HG03196 (cell line): Measurements from ENCODE around the gene GRIK2.

ENCODE experiments used
- ATAC-seq: cut with Tn5 transposase; IDR thresholded peaks from one replicate; pipeline ENCODE4 v1.9.1; 2021; ENCODE audit not compliant: unreplicated experiment

The GRIK2 gene

DNA sequence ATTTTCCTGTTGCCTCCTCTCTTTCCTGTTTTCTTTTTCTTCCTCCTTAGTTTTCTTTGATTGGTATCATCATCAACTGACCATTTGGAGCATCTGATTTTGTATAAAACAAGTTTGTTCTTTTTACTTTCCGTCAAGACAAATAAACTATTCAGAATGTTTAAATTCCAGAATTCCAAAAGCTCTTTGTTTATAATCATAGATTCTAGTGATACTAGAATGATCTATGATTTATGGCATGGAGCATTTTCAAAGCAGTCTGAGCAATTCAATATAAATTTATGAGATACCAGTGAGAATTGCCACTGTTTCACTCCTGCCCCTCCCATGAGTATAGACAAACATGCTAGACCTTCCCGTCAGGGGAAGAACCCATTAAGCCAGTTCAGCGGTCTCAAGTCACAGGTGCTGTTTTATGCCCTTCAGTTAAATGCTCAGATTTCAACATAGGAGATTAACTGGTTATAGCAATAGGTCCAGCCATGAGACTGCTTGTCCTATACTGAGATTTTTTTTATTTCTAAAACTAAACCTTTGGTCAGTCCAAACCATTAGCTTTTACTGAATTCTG, 60.7 kb downstream of the GRIK2 start:
- no peak for ATAC-seq

DNA sequence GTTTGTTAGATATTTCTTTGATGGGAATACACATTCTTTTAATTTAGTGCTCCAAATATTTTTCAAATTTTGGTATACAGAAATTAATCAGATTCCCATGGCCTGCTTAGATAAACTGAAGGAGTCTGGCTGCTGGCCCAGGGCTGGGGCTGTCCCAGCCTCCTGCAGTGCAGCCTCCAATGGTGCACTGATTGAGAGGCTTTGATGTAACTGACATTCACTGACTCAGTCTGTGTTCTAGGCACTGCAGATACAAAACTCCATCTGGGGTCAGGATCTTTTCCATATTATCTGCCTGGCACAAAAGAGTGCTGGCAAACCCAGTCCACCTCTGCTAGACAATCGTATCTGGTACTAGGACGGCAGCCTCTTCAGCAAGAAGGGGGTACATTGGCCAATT, 64.8 kb downstream of the GRIK2 start:
- ATAC-seq: no peak

DNA sequence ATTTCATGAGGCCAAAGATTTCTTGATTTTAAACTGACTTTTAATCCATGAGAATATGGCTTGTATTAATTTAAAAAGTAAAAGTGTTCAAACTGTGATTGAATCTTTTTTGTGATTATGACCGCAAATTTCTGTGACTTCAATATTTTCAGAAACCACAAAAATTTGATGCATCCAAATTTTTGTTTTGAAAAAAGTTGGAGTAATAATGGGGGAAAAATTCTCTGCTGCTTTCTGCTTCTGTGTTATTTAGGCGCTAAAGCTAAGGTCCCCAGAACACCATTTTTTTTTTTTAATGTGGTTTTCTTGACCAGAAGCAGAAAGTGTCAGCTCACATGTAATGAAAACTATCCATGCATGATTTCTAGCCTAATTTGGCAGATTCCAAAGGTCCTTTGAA, 65.3 kb downstream of the GRIK2 start:
- no peak for ATAC-seq

DNA sequence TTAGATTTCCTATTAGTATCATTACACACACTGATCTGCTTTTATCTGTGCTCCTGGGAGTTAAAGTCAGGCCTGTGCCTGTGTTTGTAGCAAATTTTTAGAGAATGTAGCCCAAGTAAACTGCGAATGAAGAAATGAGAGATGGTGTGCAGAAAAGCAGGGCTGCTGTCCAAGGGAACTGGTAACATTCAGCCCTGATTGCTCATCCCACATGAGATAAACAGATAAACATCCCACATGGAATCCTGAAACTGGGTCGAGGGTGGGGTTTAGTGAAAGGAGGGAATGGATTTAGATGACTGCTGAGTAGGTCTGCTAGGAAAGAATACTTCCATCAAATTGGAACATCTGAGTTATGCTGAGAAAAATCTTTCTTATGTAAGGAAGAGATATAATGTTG, 69.1 kb downstream of the GRIK2 start:
- no peak for ATAC-seq

DNA sequence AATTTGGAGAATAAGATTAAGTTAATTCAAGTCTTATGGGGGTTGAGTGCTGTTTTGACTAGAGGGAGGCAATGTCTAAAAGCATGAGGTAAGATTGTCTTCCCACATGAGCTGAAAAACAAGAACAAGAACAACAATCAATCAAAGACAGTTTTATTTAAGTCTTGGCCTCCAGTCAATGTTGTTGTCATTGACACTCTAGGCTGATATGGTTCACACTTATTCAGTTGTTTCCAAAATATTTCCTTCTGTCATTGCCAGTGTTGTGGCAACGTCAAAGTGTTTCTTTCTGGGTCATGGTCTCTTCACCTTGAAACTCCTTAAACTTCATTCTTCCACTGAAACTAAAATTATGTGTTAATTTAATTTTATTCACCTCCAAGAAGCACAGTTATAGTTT, 72.4 kb downstream of the GRIK2 start:
- ATAC-seq: no peak

DNA sequence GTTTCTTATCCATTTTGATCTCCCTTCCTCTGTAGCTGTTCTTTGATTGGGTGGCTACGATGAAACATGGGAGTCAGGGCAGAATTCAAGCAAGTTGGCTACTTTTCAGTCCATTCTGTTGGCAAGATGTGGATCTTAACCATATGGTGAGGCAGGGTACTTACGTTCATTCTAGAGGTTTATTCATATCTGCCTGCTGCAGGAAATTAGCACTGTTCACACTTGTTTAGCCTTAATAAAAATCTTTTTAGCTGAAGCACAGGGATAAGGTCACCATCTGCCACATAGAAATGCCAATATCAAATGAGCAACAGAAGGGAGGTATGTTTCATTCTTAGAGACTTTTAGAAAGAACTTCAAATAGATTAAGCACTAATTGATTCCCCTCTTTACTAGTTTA, 83.9 kb downstream of the GRIK2 start:
- no peak for ATAC-seq

DNA sequence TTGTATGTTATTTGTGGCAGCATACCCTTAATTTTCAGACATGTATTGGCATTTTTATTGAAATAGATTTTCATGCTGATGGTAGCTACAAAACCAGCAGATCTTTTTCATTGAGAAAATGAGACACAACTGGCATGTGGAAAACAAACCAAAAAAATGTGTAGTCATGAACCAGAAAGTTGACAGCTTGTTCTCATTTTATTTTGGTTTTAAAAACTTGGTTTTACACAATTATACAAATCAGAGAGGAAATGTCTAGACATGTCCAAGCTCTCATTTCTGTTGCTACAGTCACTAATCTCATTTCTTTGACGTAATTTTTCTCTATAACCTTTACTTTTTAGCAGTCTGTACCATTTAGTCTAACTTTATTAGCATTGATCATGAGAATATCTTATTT, 85.4 kb downstream of the GRIK2 start:
- no peak for ATAC-seq

DNA sequence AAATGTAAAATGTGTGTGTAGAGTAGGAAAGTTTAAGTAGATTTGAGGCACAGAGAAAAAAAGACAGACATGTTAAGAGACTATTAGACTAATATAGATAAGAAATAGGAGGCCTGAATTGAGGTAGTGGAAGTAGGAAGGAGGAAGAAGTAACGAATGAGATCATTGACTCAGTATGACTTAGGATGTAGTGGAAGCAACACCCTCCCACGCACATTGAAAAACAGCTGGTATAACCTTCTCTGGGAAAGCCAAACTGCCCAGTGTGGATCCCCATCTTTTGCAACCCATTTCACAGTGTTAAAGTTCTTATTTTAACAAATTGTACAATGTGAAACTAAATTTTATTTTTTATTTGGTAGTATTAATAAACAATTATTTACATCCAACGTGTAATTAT, 89.1 kb downstream of the GRIK2 start:
- no peak for ATAC-seq

DNA sequence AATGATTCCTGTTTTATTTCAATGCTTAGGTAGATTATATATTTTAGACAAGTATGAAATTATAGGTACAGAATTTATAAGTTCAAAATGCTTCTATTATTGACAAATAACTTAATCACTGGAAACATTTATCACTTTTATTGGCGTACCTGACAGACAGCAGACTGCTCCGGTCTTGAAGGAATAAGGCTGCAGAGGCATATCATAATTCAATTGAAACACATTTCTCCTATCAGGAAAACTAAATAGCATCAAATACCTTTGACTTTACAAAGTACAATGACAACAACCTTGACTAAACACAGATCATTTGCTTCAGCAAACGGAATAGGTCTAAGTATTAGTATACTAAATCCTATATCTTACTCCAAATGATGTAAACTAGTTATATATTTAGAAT, 91.3 kb downstream of the GRIK2 start:
- ATAC-seq: no peak

DNA sequence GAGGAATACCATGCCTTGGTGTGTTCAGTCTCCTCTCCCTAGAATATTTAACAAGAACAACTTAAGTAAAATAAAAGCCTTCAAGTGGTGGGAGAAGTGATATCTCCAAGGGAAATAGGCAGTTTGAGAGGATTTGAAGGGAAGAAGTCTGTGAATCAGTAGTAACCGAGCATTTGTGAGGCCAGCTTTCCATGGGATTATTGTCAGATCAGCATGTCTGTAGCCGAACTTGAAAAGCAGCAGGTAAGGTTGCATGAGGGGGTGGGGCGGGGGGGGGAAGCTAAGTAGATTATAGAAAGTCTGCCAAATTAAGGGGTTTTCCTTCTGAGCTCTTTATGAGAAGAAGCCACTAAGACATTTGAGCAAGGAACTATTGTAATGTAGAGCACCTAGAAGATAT, 92.6 kb downstream of the GRIK2 start:
- ATAC-seq: no peak

DNA sequence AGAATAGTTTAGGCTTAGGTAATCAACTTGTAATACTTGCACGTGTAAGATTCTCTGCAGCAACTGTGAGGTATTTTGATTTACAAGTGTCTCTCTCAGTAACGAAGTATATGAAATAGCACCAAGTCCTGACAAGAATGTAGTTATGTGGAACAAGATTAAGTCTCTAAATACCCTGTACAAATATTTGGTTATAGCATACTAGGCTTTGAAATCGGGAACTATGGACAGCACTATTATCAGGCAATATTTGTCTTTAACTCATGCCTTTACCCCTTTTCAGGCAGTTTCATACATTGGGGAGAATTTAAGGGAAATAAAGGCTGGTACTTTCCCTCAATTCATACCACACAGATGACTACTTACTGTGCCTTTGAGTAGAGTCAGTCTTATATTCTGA, 93.2 kb downstream of the GRIK2 start:
- no peak for ATAC-seq

DNA sequence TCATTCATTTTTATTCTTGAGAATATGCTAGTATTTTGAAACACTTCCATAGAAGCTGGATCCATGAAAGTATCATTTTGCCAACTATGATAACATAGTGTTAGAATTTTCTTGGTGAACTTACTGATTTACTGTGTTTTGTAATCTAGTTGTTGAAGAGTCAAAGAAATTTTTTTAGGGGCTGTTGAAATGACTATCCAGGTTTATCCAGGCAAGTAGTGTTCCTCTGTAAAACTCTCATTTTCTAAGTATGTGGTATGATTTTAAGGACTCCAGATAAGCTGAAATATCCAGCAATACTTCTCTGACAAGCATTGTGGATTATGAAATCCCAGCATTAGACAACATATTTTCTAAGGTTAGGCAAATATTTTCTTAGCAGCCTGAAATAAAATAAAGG, 95.9 kb downstream of the GRIK2 start:
- no peak for ATAC-seq

DNA sequence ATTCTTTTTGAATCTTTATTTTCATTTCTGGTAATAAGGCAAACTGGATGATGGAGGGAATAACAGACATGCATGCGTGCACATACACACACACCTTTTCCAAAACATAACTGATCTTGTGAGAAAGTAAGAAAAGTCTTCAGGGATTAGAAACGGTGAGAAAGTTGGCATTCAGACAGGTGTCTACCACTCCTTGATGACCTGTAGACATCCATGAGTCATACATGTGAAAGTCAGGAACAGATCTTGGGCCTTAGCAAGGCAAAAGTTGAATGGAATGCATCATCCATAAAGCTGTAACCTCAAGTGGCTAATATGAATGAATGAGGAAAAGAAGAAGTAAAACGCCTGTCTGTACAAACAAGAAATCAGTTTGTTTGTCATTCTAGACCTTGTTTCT, 97.3 kb downstream of the GRIK2 start:
- no peak for ATAC-seq

DNA sequence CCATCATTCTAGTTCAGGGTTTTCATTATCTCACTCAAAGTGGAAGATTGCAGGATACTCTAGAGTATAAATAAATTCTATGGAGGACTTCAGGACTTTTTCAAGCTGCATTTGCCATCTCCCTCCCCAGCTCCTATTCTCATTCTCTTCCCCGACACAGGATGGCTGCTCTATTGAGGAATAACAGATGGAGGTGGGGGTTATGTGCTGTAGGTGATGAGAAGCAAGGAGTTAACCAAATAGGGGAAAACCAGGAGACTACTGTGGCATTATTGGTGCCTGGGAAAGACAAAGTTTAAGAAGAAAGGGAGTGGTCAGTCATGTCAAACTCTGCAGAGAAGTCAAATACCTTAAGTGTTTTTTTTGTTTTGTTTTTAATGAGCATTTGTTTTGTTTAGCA, 109.3 kb downstream of the GRIK2 start:
- ATAC-seq: no peak

DNA sequence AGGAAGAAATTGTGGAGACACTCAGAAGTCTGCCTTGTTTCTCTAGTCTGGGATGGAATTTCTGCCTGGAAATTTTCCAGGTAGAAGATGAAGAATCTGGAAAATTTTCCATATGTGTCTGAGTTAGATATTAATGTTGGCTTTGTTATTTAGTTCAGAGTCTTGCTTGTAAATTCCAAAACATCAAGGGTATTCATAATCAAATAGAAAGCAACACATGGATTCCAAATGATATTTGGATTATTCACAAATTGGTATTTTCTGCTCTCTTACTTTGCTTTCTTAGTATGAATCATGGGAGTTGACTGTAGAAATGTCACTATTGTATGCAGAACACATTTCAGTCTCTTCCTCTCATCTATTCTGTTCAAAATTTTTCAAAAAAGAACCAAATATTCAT, 116.0 kb downstream of the GRIK2 start:
- no peak for ATAC-seq

DNA sequence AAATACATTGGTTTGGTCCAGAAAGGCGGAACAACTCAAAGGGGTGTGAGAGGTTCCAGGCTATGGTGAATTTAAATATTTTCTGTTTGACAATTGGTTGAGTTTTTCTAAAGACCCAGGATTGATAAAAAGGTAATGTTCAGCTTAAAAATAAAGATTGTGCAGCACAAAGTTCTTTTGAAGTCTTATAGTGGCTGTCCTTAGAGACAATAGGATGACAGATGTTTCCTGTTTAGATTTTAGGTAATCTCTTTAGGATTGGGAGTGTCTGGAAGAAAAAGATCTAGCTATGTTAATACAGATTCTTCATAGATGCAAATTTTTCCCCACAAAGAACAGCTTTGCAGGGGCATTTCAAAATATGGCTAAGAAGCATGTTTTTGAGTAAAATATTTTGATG, 119.7 kb downstream of the GRIK2 start:
- no peak for ATAC-seq

DNA sequence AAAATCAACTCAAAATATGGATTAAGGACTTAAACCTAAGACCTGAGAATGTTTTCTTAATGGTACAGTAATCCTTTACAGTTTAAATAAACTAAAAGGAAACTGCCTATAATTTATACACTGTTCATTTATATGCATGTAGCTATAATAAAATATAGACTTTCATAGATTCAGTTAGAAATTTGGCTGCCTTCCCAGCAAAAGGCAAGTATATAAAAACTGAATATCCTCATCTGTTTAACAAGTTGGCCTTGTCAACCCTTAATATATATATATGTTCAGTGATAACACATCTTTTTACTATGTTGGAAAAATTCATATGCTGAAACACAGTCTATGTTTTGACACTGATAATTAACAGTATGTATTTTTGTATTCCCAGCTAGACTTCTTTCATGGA, 123.1 kb downstream of the GRIK2 start:
- no peak for ATAC-seq

DNA sequence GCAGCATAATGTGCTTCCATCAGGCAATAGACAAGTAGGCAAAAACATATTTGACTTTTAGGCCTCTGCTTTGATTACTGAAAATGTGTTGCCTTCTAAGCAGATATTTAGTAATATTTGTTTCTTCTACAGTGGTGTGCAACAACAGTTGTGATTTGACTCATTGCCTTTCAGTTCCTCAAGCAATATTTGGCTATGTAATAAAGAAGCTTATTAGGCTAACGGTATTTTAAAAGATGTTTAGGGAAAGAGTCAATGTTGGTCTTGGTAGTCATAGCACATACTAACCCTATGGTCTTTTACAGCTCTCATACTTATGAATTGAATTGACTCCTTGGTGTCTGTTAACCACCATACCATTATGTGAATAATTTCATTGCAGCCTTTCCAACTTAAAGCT, 124.1 kb downstream of the GRIK2 start:
- no peak for ATAC-seq

DNA sequence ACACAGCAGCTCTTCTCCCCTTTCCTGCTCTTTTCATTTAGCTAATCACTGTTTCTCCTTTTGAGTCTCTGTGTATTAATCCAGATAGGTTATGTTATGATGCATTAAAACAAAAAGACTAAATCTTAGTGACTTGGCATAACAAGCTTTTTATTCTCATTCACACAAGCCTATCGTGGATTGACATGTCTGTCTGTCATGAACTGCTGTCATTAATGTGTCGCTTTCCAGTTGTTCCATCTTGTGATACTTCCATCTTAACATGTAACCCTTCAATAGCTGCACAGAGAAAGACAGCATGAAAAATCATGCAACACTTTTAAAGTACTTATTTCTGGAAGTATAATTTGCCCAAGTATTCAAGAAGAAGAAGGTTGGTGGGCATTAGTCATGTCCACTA, 128.7 kb downstream of the GRIK2 start:
- no peak for ATAC-seq

DNA sequence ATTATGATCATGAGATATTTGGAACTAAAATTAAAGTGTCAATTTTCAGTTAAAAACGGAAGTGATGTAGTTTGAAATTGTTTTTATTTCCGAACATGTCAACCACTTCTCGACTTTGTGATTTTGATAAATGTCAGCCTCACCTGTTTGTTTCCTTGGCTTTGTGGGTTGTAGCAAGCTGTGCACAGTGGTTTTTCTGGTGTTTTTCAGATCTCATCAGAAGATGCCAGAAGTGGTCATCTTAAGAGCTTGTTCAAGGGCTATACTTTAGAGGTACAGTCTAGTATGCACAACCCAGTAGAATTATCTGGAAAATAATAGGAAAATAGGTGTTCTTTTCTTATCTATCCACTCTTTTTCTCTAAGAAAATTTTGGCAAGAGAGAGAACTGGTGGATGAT, 134.0 kb downstream of the GRIK2 start:
- ATAC-seq: no peak

DNA sequence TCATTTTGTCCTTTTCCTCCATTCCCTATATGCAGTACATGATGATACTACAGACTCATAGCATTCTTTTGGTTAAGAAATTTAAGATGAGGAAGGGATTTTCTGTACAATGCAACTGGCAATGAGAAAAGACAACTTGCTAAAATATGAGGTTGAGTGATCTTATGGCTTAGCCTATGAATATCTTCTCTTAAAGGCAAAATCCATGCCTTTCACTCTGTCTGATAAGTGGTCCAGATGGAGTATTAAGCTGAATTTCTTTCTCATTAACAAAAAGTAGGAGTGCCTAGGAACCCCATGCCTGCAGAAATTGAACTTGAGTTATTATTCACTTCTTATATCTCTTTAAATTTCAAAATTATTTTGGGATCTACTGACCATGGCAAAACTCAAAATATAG, 135.3 kb downstream of the GRIK2 start:
- no peak for ATAC-seq

DNA sequence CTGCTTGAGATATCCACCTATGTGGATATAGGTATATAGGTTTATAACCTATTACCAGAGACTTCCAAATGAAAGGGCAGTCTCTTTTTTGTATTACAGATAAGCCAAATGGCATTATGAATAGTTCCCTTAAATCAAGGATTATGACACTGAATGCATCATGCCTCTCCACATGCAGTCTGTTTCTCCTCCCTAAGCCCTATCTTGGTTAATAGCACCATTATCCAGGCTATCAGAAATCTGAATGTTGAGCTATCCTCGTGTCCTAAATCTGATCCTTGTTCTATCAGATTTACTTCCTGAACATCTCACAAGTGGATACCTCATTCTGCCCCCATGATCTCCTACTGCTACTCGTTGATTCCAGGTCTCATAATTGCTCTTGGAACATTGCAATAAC, 138.0 kb downstream of the GRIK2 start:
- no peak for ATAC-seq

DNA sequence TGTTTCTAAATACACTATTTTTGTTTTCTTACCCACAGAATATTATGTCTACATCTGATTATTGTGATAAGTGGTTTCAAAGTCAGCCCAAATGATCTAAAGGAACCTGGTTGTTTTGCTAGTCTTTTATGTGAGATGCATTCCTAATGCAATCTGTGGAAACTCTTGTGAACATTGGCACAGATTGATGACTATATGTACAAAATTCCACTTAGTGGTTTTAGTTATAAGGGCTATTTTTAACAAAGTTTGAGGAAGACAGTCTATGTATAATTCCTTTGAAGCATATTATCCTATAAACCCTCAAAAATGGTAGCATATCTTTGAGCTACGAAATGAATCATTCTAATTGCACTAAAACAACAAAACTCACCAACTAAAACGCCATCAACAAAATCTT, 140.9 kb downstream of the GRIK2 start:
- no peak for ATAC-seq

DNA sequence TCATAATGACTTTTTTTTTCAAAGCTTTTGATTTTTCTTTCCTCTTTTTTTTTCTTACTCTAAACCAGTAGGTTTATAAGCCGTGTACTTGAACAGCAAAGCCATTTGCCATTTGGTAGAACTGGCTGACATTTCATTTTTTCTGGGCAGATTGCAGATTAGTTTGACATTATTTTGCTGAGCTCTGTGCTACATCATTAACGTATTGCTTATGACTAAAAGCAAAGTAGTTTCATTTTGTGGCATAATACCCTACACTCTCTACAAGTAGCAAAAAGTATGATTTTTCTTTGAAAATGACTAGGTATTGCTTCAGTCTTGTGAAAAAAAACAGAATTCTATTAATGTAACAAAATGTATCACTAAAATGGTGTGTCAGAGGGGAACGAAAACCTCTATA, 141.3 kb downstream of the GRIK2 start:
- ATAC-seq: no peak
